Gastrocnemius medialis (tissue), 4 donors: ENCODE results near the gene CPSF4L. TPM values are rescaled to one million over a fixed set of nuclear protein-coding genes. Genes with fewer than 3 reads are reported as not detected.

Source experiments
- ATAC-seq, 2 donors: fragments of 150-250 bp; one replicate each; pipeline ENCODE4 v1.9.1; 2016
- DNase-seq, 2 donors: peaks; one replicate each; pipeline ENCODE4 v3.0.0-alpha.2; 2019
- H3K27ac ChIP-seq, 4 donors: fragments of 200-600 bp; sonication (generic); 1 replicate in 1 of 4; 2 replicates in 3 of 4; pipeline ENCODE4 v1.5.1; 2016 to 2018; ENCODE audit warnings: mild to moderate bottlenecking in 2 of 4, moderate library complexity in 1 of 4
- H3K27me3 ChIP-seq, 3 donors: fragments of 200-600 bp; sonication (generic) in 2 of 3; 1 replicate in 1 of 3; 2 replicates in 2 of 3; pipeline versions ENCODE4 v1.5.1 to v1.6.0; 2016 to 2019; ENCODE audit warnings: mild to moderate bottlenecking in 1 of 3, moderate library complexity in 1 of 3
- H3K36me3 ChIP-seq, 2 donors: fragments of 200-600 bp; sonication (generic) in 1 of 2; one replicate each; pipeline ENCODE4 v1.5.1; 2017 to 2018
- H3K4me1 ChIP-seq, 2 donors: fragments of 200-600 bp; sonication (generic) in 1 of 2; one replicate each; pipeline ENCODE4 v1.5.1; 2016 to 2017; ENCODE audit warnings: mild to moderate bottlenecking in 2 of 2
- H3K4me3 ChIP-seq, 4 donors: fragments of 200-600 bp; sonication (generic) in 3 of 4; 1 replicate in 1 of 4; 2 replicates in 3 of 4; pipeline ENCODE4 v1.5.1; 2016 to 2019; ENCODE audit warnings: mild to moderate bottlenecking in 2 of 4
- H3K9me3 ChIP-seq, 3 donors: fragments of 200-600 bp; sonication (generic) in 2 of 3; 1 replicate in 1 of 3; 2 replicates in 2 of 3; pipeline ENCODE4 v1.5.1; 2016 to 2019
- CTCF ChIP-seq, 5 experiments: fragments of 450-650 bp in 3 of 5; fragments of 200-600 bp in 2 of 5; sonication (generic) in 2 of 5; IDR thresholded peaks in 4 of 5; conservative IDR thresholded peaks in 1 of 5; 1 replicate in 4 of 5; 2 replicates in 1 of 5; pipeline ENCODE4 v1.5.1; 2016 to 2019; ENCODE audit warnings: antibody characterized with exemption in 5 of 5, mild to moderate bottlenecking in 3 of 5, moderate library complexity in 3 of 5
- POLR2A ChIP-seq, 2 donors: fragments of 450-650 bp; IDR thresholded peaks; one replicate each; pipeline ENCODE4 v1.6.1; 2017; ENCODE audit warnings: antibody characterized with exemption in 2 of 2, mild to moderate bottlenecking in 2 of 2, moderate library complexity in 2 of 2
- in situ Hi-C, 4 donors: fragments of 200-750 bp; cut with MboI; loops; one replicate each; pipeline versions ENCODE4 v1.15.0 to v1.8.0; 2017; ENCODE audit warnings: low sequenced_read_pairs in 4 of 4
- intact Hi-C: fragments of 100-400 bp; cut with DNase I; formaldehyde crosslinking; loops from one replicate; pipeline ENCODE4 v1.15.1; 2023; ENCODE audit warnings: low total_unique reads
- total RNA-seq, 4 donors: library from RNA; depleted of rRNA; stranded (reverse); fragments of >200 nt; gene quantifications; one replicate each; pipeline versions ENCODE4 v1.1.0 to v1.2.3, GENCODE V29; 2016

Gene CPSF4L
- total RNA-seq, 4 donors from 2014 or later: not detected

GRCh38 chr17:73291260-73291801 lies 29.7 kb upstream of the CPSF4L start:
- Histone ChIP-seq H3K27ac (peak overlapping the region; percentile 82 to 92 (median 86)), H3K36me3 (peaks cover 0 to under 1% of the 10 kb centered on the region in 2 donors), H3K4me1 (peaks cover 77 to 81% of the 10 kb centered on the region in 2 donors), H3K27me3 (no peaks in the 10 kb centered on the region), H3K4me3 (peak overlapping the region; percentile 6 to 37 (median 27)), H3K9me3 (no peaks in the 10 kb centered on the region)
- peak; percentile 60 to 73 for DNase-seq
- ATAC-seq: peak; percentile 54 to 55
- in situ Hi-C loops (no loop called here), intact Hi-C loops (no loop called here)
- no peak for TF ChIP-seq POLR2A (IDR thresholded peaks at IDR 0.05)
- no peak for TF ChIP-seq CTCF (IDR thresholded peaks at IDR 0.05 in 4 of 5, conservative IDR thresholded peaks at IDR 0.05 in 1 of 5)

- in situ Hi-C loops: no loop called here
- intact Hi-C loops: no loop called here
- peaks cover 84 to 85% of the 10 kb centered on the region in 2 donors for H3K4me1 ChIP-seq
- no peak for TF ChIP-seq CTCF (IDR thresholded peaks at IDR 0.05 in 4 of 5, conservative IDR thresholded peaks at IDR 0.05 in 1 of 5)
- TF ChIP-seq POLR2A (IDR thresholded peaks at IDR 0.05): no peak
- DNase-seq (no peak), ATAC-seq (no peak)
- H3K9me3 ChIP-seq: no peaks in the 10 kb centered on the region
- H3K27ac ChIP-seq: peak overlapping the region; percentile 82 to 92 (median 86)
- no peaks in the 10 kb centered on the region for H3K27me3 ChIP-seq
- no peak overlapping the region for H3K4me3 ChIP-seq
- H3K36me3 ChIP-seq: peaks cover 0 to 7% of the 10 kb centered on the region in 2 donors
These were observed 28.9 kb upstream of the CPSF4L start for GRCh38 chr17:73290399-73291259.

DNA sequence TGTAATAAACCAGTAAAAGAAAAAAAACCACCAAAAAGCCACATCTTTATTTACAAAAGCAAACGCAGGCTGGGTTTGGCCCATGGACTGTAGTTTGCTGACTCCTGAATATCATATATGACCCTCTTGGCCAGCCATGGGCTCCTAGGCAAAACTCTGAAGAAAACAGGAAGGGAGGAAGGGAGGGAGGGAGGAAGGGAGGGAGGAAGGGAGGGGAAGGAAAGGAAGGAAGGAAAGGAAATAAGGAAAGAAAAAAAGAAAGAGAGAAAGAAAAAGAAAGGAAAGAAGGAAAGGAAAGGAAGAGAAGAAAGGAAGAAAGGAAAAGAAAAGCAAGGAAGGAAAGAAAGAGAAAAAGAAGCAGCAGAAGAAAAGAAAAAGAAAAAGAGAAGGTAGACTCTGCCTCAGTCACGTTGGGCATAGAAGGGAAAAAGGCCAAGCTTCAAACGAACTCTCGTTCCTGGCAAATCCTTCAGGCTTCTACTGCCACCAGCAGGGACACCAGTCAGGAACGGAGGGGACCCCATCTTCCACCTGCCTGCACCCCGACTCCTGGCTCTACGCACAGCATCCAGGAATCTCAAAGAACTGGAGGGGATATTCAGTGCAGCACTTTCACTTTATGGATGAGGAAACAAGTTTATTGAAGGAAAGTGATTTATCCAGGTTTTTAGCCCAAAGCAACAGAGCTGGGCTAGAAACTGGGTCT lies 28.0 kb upstream of the CPSF4L start:
- DNase-seq: no peak
- Histone ChIP-seq H3K36me3 (peaks cover 0 to 16% of the 10 kb centered on the region in 2 donors), H3K27ac (peak overlapping the region; percentile 82 to 92 (median 86)), H3K9me3 (no peaks in the 10 kb centered on the region), H3K4me1 (peaks cover 77 to 92% of the 10 kb centered on the region in 2 donors), H3K4me3 (peak overlapping the region in 2 of 4 donors; percentile 21 to 34), H3K27me3 (no peaks in the 10 kb centered on the region)
- ATAC-seq: no peak
- intact Hi-C loops: no loop called here
- in situ Hi-C loops: no loop called here
- TF ChIP-seq CTCF (IDR thresholded peaks at IDR 0.05 in 4 of 5, conservative IDR thresholded peaks at IDR 0.05 in 1 of 5): no peak
- TF ChIP-seq POLR2A (IDR thresholded peaks at IDR 0.05): no peak

DNA sequence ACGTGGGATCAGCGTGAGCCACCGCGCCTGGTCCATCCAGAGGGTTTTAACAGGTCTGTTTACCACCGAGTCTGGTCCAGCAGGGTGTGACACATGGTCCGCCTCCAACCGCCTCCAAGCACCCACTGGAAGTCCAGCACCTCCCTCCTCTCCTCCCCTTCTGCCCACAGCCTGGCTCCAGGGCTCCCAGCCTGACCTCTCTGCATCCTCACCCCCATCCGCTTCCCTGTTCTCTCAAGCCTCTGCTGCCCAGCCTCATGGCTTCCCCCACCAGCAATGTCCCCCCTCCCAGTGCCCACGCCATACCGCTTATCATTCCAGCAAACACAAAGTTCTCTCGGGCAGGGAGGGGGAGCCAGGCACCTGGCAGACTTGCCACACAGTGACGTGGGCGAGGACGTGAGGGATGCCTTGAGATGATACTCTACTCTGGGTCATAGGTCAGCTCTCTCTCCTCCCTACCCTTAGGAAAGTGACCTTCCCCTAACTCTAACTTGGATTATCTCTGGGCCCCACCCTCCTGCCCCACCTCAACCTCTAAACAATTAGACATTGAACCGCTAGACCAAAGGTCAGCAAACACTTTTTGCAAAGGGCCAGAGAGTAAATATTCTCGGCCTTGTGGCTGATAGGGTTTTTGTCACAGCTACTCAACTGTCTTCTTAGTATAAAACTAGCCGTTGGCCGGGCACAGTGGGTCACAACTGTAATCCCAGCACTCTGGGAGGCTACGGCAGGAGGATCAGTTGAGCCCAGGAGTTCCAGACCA lies 27.0 kb upstream of the CPSF4L start:
- intact Hi-C loops: no loop called here
- DNase-seq: no peak
- H3K27me3 ChIP-seq: no peaks in the 10 kb centered on the region
- in situ Hi-C loops: no loop called here
- no peaks in the 10 kb centered on the region for H3K9me3 ChIP-seq
- peaks cover 0 to 20% of the 10 kb centered on the region in 2 donors for H3K36me3 ChIP-seq
- TF ChIP-seq CTCF (IDR thresholded peaks at IDR 0.05 in 4 of 5, conservative IDR thresholded peaks at IDR 0.05 in 1 of 5) (no peak), POLR2A (IDR thresholded peaks at IDR 0.05) (no peak)
- no peak for ATAC-seq
- H3K27ac ChIP-seq: peak overlapping the region; percentile 82 to 92 (median 86)
- peaks cover 72 to 86% of the 10 kb centered on the region in 2 donors for H3K4me1 ChIP-seq
- H3K4me3 ChIP-seq: peak overlapping the region in 1 of 4 donors; percentile 34
